NCI-H345 (cell line): ENCODE data around the gene ZG16B.

ENCODE experiments used
- DNase-seq: peaks from one replicate; lab custom pipeline; 2025; lab: John Stamatoyannopoulos, UW

Gene ZG16B

DNA sequence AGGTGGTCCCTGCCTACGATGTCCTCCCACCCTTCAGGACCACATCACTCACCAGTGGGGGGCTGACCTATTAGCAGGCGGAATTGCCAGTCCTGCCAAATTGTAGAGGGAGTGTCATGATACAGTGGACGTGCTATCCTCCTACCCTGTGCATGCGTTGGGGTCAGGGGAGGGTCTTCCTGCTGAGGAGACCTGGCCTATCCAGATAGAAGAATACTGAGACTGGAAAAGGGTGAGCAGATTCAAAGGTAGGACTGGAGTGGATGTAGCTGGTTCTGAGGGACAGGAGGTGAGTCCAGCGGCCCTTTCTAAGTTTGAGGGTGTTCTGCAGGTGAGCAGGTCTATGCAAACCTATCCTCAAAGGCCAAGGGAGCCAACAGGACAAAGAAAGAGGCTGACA, 23.8 kb upstream of the ZG16B start:
- DNase-seq = no peak

DNA sequence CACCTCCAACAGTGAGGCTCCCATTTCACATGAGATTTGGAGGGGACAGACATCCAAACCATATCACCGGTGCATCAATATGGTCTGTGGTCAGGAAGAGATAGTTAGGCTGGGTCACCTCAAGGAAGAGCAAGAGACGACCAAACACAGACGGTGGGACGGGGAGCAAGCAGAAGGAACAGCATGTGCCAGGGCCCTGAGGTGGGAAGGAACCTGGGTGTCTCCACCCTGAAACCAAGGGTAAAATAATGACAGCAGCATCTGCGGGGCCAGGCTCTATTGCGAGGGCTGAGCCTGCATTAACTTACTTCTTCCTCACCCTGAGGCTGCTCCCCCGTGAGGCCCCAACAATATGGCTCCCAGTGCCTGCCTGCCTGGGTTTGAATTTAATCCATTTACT, 21.9 kb upstream of the ZG16B start:
- DNase-seq = no peak

DNA sequence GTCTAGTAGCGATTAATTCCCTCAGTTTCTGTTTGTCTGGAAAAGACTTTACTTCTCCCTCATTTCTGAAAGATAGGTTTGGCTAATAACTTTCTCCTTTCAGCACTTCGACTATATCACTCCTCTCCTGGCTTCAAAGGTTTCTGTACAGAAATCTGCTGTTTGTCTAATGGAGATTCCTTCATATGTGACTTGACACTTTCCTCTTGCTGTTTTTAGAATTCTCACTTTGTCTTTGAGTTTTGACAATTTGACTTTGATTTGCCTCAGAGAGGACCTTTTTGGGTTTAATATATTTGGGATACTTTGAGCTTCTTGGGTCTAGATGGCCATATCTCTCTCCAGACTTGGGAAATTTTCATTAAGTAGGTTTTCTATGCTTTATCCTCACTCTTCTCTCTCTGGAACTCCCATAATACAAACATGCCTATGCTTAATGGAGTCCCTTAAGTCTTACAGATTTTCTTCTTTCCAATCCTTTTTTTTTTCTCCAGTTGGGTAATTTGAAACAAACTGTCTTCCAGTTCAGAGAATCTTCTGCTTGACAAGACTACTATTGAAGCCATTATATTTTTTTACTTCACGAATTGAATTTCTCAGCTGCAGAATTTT, 20.8 kb upstream of the ZG16B start:
- no peak for DNase-seq

DNA sequence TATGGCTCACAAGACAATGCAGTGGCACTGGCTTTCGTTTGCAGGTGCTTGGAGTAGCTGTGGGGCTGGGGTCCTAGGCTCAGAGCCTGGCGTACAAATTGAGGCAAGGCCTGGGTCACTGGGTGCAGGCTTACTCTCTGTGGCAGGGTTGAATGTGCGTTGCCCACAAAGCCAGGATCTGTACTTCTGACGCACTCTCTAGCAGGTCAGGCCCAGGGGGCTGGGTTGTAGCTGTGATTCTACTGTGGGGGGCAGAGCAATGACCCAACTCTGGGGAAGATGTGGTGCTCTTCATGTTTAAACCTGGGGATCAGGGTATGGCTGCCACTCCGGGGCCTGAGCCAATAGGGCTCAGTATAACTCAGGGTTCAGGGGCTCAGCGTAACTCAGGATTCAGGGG, 19.5 kb upstream of the ZG16B start:
- no peak for DNase-seq

DNA sequence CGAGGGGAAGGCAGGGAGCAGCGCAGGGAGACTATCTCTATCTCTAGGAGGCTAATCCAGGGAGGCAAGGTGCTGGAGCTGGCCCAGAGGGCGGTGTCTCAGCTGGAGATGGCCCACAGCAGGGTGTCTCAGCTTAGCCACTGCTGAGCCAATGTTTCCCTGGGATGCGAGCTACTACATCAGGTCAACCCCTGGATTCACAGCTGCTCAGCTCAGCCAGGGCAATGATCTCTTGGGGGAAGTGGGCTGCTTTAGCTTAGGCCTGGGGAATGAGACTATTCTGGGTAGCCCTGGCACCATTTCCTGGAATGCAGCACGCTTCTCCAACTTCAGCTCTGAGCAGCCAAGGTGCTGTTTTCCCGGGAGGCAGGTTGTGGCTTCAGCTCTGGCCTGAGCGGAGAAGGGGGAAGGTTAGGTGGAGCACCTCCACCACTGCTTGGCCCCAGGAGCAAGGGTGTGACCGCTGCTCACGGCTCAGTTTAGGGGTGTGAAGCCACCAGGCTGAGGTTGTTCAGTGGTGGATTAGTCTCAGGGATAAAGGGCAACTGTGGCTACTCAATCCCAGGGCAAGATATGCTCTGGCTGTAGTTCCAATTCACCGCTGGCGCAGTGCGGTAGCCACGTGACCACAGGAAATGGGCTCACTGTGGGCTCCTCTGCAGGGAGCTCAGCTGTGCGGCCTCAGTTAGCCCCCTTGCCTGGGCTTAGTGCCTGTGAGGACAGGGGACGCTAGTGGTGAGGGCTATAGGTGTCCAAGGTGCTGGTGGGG, 18.2 kb upstream of the ZG16B start:
- DNase-seq = no peak

DNA sequence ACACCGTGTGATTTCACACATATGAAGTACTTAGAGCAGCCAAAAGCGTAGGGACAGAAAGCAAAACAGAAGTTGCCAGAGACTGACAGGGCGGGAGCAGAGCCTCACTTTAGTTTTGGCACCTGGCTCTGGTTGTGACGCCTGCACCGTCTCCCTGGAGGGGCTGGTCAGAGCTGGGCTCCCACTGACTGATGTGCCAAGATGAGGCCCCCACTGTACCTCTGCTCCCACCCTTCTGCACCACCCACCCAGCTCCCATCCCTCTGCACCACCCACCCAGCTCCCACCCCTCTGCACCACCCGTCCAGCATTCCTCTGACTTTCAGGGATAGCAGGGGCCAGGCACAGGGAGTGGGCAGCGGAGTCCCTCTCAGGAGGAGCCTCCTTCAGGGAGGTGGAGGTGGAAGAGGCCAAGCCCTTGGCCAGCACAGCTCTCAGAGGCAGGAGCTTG, 16.3 kb upstream of the ZG16B start:
- DNase-seq = no peak

DNA sequence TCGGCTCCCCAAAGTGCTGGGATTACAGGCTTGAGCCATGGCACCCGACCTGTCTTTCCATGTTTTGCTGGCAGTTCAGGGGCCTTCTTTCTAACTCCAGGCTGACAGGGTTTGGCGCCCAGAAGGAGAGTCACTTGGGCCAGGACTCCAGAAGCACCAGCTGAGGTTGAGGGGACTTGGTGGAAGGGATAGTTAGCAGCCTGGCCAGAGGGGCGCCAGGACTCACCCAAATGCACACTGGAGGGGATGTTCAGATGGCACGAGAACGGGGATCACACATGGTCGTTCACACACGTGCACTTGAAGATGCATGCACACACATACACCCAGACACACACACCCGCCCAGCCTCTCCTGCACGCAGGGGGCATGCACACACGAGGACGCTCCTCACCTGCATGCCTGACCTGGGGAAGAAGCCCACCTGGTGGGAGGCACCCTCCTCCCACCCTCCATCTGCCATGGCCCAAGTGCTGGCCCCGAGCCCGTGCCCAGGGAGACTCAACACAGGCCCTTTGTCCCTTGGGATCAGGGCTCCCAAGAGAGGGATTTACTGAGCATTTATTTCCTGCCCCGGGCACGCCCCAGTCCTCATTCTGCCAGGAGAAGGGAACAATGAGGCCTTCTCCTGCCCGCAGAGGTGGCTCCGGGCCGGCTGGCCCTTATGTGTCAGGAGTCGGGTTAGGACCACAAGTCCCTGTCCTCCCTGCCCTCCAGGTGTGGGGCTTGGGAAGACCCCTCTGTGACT, 15.4 kb upstream of the ZG16B start:
- DNase-seq = no peak

DNA sequence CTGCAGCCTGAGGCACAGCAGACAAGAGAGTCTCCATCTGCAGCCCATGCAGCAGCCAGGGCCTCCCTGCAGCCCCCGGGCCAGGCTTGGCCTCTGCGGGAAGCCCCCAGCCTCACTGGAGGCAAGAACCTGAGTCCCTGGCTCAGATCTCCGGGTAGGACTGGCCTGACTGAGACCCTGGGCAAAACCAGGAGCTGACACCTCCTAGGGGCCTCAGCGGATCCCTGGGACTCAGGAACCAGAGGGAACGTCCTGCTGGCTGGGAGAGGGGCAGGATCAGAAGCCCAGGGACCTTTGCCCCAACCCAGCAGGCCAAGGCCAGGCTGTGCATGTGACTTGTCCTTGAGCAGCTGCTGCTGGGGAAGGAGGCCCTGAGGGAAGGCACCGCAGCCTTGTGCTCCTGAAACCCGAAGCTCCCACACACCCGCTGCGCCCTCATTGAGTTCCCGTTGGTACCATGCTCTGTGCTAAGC, 14.8 kb upstream of the ZG16B start:
- no peak for DNase-seq

DNA sequence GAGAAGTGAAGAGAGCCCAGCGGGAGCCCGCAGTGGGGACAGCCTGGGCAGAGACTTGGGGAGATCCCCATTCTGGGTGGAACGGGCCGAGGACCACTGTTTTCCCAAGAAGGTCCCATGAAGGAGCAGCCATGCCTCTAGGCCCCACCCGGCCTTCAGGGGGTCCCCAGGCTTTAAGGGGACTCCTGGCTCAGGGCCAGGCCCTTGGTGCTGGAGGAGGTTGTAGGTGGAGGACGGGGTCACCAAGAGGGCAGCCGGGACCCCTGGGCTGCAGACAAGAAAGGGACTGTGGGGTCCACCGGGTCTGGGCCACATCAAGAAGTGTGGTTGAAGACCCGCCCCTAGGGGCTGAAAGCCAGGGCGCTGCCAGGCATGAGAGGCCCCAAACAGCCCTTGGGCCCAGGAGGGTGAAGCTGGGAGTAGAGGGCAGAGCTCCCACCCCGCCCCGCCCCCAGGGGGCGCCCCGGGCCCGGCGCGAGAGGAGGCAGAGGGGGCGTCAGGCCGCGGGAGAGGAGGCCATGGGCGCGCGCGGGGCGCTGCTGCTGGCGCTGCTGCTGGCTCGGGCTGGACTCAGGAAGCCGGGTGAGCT, 13.3 kb upstream of the ZG16B start, which contains the start of gene PRSS21:
PRSS21 (plus strand) TSS at position 487 of the 589 bp plus-strand sequence; CDS start at position 519, 32 bp downstream.
- DNase-seq = no peak

DNA sequence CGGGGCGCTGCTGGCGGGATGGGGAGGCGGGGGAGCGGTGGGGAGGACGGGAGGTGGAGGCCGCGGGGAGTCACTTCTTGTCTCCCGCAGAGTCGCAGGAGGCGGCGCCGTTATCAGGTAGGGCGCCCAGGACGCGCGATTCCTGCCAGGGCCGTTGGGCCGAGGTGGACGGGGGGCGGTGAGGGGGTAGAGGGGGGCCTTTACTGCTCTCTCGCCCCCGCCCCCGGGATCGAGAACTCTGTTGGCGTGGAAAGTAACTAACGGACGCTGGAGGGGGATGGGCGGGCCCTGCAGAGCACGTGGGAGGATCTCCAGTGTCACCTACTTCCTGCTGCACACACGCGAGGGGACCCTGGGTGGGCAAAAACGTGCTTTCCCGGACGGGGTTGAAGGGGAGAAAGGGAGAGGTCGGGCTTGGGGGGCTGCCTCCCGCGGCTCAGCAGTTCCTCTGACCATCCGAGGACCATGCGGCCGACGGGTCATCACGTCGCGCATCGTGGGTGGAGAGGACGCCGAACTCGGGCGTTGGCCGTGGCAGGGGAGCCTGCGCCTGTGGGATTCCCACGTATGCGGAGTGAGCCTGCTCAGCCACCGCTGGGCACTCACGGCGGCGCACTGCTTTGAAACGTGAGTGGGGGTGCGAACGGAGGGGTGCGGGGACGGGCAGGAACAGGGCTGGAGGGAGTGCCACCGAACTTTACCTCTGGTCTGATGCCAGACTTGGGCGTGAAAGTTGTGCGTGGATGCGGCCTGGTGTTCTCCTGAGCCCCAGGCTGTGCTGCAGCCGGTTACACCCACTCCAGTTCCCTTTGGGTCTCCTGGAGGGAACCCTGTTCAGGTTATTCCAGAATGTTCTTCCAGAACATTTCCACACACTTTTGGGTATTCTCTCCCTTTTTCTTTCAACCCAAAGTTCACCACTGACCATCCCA, 12.5 kb upstream of the ZG16B start:
- no peak for DNase-seq

DNA sequence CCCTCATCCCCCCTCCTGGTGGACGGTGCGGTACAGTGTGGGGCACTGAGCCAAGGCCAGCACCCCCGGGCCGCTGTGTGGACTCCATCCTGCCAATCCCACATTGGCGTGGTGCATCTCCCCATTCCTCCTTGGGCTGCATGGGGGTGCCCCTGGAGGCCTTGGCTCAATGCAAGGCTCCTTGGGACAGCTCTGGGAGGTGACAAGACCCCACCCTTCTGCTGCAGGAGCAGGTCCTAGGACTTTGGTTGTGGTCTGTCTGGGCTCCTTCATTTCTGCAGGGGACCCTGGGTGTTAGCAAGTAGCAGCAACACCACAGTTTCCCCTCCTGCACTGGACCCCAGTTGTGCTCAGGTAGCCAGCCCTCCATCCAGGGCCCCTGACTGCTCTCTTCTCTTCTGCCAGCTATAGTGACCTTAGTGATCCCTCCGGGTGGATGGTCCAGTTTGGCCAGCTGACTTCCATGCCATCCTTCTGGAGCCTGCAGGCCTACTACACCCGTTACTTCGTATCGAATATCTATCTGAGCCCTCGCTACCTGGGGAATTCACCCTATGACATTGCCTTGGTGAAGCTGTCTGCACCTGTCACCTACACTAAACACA, 11.7 kb upstream of the ZG16B start:
- DNase-seq = no peak

DNA sequence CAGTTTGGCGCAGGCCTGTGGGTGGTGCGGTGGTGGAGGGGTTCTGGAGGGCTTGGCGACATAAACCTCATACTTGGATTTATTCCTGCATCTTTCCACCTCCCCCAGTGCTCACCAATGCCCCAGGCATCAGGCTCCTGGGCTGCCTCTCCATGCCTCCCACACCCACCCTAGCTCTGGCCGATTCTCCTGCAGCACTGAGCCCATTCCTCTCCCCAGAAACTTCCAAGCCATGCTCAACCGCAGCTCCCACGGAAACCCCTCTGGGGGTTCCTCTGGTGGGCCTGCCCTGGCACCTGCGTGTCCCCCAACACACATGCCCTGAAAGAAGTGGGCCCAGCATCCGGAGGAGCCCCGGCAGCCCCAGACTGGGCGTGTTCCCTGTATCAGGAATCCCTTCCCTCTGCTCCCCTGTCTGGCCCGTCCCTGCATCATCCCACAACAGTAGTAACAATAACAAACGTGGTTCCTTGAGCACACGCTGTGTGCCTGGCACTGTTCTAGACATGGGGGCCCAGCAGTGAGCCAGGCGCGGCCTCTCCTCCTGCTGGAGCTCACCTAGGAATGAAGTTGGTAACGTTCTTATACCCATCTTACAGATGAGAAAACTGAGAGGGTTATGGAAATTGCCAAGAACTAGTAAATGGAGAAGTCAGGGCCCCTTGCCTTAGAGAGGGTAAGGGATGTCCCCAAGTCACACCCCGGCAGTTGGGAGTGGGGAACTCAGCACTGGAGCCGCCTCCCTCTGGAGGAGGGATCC, 10.7 kb upstream of the ZG16B start:
- DNase-seq = no peak

DNA sequence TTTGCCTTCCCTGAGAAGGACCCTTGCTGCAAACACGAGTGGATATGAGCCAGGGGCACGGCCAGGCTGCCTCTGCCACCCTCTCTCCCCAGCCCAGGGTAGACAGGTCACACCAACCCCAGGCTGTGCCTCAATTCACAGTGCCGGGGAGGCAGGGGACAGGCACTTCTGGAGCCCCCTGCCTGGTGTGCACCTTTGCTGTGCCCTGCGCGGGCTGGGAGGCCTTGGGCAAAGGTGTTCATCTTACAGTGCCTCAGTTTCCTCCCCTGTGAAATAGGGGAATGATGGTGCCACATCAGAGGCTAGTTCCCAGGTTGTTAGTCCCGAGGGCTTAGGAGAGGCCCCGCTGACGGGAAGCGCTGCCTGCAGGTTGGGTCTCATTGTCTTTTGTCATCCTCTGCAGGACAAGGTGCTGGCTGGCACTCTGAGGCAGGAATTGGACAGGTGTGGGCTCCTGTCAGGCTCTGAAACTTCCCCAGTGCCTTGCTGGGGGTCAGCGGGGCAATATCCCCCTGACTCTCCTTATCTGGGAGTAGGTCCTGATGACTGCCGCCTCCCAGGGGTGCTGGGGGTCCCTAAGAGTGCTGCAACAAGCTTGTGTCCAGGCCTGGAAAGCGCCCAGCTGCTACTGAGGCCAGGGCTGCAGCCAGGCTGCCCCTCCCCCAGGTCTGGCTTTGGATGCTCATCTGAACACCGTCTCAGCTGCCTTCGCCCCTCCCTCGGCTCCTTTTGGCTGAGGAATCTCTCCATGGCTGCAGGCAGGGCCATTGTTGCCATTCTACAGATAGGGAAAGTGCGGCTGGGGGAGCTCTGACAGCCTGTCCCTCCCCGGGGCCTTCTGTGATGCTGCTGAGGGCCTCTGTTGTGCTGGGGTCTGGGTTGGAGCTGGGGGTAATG, 9.9 kb upstream of the ZG16B start:
- no peak for DNase-seq

DNA sequence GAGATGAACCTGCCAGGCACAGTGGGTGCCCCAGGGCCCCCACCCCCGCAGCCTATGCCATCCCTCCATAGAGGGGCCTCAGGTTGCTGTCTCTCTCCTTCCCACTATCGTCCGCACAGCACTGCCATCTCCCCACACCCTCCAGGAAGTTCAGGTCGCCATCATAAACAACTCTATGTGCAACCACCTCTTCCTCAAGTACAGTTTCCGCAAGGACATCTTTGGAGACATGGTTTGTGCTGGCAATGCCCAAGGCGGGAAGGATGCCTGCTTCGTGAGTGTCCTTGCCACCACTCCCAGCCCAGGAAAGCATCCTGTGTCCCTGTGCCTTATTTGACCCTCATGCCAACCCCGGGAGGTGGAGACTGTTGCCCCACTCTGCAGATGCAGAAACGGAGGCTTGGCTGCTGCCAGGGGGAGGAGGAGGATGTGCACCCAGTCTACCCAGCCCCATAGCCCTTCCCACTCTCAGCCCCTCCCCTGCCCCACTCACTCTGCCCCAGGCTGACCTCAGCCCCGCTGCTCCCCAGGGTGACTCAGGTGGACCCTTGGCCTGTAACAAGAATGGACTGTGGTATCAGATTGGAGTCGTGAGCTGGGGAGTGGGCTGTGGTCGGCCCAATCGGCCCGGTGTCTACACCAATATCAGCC, 9.1 kb upstream of the ZG16B start:
- DNase-seq = no peak

DNA sequence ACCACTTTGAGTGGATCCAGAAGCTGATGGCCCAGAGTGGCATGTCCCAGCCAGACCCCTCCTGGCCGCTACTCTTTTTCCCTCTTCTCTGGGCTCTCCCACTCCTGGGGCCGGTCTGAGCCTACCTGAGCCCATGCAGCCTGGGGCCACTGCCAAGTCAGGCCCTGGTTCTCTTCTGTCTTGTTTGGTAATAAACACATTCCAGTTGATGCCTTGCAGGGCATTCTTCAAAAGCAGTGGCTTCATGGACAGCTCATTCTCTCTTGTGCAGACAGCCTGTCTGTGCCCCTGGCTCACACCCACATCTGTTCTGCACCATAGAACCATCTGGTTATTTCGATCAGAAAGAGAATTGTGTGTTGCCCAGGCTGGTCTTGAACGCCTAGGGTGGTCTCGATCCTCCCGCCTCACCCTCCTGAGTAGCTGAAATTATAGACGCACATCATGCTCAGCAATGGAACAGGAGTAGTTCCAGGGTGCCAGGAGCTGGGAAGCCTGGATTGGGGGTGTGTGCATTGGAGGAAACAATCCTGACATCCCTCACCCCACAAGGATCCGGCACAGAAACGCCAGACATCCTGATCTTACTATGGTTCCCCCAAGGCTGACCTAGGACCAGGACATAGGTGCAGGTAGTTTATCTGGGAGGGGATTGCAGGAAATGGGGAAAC, 8.5 kb upstream of the ZG16B start:
- DNase-seq = no peak

DNA sequence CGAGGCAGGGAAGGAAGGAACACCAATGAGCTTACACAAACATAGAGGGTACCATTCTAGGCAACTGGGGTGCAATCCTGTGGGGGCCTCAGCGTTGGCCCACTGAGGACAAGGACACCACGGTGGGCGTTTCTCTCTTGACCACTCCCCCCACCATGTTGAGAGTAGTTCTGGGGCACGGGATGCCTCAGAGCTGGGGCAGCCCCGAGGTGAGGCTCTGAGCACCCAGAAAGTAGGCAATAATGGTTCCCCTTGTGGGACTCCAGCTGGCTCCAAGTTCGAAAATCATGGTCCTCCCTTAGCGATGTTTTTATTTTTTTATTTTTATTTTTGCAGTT, 8.0 kb upstream of the ZG16B start:
- no peak for DNase-seq

DNA sequence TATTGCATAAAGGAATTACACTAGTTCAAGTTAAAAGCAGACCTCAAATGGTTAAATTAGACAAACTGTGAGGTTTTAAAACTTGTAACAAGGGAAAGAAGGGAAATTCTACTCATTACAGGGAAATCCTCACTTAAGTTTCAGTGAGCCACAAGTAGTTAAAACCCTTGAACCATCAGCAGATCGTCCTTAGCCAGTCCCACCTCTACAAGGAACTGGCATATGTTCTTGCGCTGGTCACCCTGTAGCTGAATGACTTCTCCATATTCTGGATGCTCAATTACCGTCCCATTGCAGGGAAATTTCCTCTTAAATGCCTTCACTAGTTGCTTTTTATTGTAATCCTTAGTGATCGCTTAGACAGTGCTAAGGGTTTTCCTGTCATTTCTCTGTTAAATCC, 7.6 kb upstream of the ZG16B start:
- DNase-seq = no peak

DNA sequence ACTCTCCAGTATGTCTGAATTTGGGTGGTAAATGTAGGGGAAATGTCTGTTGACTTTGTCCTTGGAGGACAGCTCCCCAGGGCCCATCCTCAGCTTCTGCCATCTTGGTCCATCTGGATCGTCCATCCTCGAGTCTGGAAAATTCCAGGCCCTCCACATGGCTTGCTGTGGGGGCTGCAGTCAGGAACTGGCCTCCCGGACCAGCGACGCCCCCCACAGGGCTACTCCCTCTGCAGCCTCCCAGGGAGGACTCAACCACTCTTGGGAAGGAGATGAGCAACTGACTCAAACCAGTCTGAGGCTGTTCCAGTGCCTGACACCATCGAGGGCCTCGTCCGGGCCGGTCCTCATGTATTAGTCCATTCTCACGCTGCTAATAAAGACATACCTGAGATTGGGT, 5.5 kb upstream of the ZG16B start:
- no peak for DNase-seq
